Measurements from ENCODE around the gene RAPSN.

The RAPSN gene

DNA sequence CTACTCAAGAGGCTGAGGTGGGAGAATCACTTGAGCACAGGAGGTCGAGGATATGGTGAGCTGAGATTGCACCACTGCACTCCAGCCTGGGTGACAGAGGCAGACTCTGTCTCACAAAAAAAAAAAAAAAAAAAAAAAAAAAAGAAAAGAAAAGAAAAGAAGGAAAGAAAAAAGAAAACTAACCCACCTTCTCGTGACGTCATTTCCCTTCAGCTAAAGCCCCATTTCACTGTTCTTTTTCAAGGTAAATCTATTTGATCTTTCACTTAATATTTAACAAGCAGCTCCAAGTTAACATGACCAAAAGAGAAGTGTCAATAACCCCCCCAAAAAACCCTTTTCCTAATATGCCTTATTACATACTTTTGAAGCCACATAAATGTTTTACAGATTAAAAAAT, 5.1 kb downstream of the RAPSN start:
- POLR2A ChIA-PET: interaction anchor here (0.7 to 1.0 kb wide), 4 partner anchors 17 to 211 kb away, joined by 3 to 6 read pairs (median 4); no protein-coding TSS in a partner anchor

GRCh38 chr11:47443028-47443700, 5.8 kb downstream of the RAPSN start:
- ChIA-PET CTCF (interaction anchor here (1.6 to 2.8 kb wide), 2 partner anchors 10 to 110 kb away, joined by 3 to 12 read pairs; partner anchors contain the start of gene CELF1), POLR2A (interaction anchor here (0.9 kb wide), 1 partner anchor 16 kb away, joined by 4 read pairs; no protein-coding TSS in a partner anchor)
- TF ChIP-seq ZNF221 (tag by site-specific recombination; IDR thresholded peaks at IDR 0.05; ENCODE audit: borderline replicate concordance) (no peak), ZNF473 (tag by site-specific recombination; IDR thresholded peaks at IDR 0.05) (no peak), ZNF146 (tag by site-specific recombination; IDR thresholded peaks at IDR 0.05) (no peak), CTCF (tag by site-specific recombination; IDR thresholded peaks at IDR 0.05) (peak; percentile 42)
- no peak overlapping the region for H3K4me3 ChIP-seq (ENCODE audit: low read depth, low read length)
- H3K27ac ChIP-seq (ENCODE audit: extremely low read depth, low read depth, low read length): no peak overlapping the region
- H3K36me3 ChIP-seq (ENCODE audit: control insufficient read depth in 2 of 2, insufficient read depth in 1 of 2, low read length in 2 of 2): no peaks in the 10 kb centered on the region
- H3K4me1 ChIP-seq (ENCODE audit: control insufficient read depth, insufficient read depth, low read length): no peaks in the 10 kb centered on the region
- H3K9me3 ChIP-seq (ENCODE audit: control insufficient read depth, insufficient read depth, low read depth, low read length): no peaks in the 10 kb centered on the region

More for the DNA sequence above, 5.1 kb downstream of the RAPSN start:
- no peak for TF ChIP-seq ZSCAN16 (tag by site-specific recombination; IDR thresholded peaks at IDR 0.05)
- no peak for TF ChIP-seq ZNF654 (tag by site-specific recombination; IDR thresholded peaks at IDR 0.05; ENCODE audit: low read depth)
- no peak for TF ChIP-seq ZNF792 (tag by site-specific recombination; IDR thresholded peaks at IDR 0.05)
- TF ChIP-seq ZNF596 (tag by site-specific recombination; IDR thresholded peaks at IDR 0.05): no peak
- no peak for TF ChIP-seq ZNF426 (tag by site-specific recombination; IDR thresholded peaks at IDR 0.05)
- no peak for TF ChIP-seq ZNF133 (tag by site-specific recombination; IDR thresholded peaks at IDR 0.05)
- TF ChIP-seq ZNF138 (tag by site-specific recombination; IDR thresholded peaks at IDR 0.05; ENCODE audit: borderline replicate concordance): no peak
- no peak for TF ChIP-seq GLIS2 (tag by site-specific recombination; IDR thresholded peaks at IDR 0.05)
- no peak for TF ChIP-seq ZNF600 (tag by site-specific recombination; IDR thresholded peaks at IDR 0.05)
- TF ChIP-seq ZNF521 (tag by site-specific recombination; IDR thresholded peaks at IDR 0.05): no peak
- TF ChIP-seq ZNF19 (tag by site-specific recombination; IDR thresholded peaks at IDR 0.05; ENCODE audit: low read depth): no peak
- no peak for TF ChIP-seq ZNF776 (tag by site-specific recombination; IDR thresholded peaks at IDR 0.05; ENCODE audit: borderline replicate concordance)
- no peak for TF ChIP-seq ZNF701 (tag by site-specific recombination; IDR thresholded peaks at IDR 0.05)
- no peak for TF ChIP-seq ZNF266 (tag by site-specific recombination; IDR thresholded peaks at IDR 0.05; ENCODE audit: low read depth)
- no peak for TF ChIP-seq SP3 (tag by site-specific recombination; IDR thresholded peaks at IDR 0.05)
- Histone ChIP-seq H3K9me3 (ENCODE audit: control insufficient read depth, insufficient read depth, low read depth, low read length) (no peaks in the 10 kb centered on the region), H3K4me1 (ENCODE audit: control insufficient read depth, insufficient read depth, low read length) (no peaks in the 10 kb centered on the region), H3K36me3 (ENCODE audit: control insufficient read depth in 2 of 2, insufficient read depth in 1 of 2, low read length in 2 of 2) (no peaks in the 10 kb centered on the region), H3K27ac (ENCODE audit: extremely low read depth, low read depth, low read length) (no peak overlapping the region), H3K4me3 (ENCODE audit: low read depth, low read length) (no peak overlapping the region)
- CTCF ChIA-PET: interaction anchor here (1.6 to 2.8 kb wide), 2 partner anchors 10 to 109 kb away, joined by 3 to 12 read pairs; partner anchors contain the start of gene CELF1

- no peak for TF ChIP-seq ZNF747 (tag by site-specific recombination; IDR thresholded peaks at IDR 0.05)
- Histone ChIP-seq H3K36me3 (ENCODE audit: control insufficient read depth in 2 of 2, insufficient read depth in 1 of 2, low read length in 2 of 2) (no peaks in the 10 kb centered on the region), H3K4me3 (ENCODE audit: low read depth, low read length) (no peak overlapping the region), H3K9me3 (ENCODE audit: control insufficient read depth, insufficient read depth, low read depth, low read length) (no peaks in the 10 kb centered on the region), H3K27ac (ENCODE audit: extremely low read depth, low read depth, low read length) (no peak overlapping the region), H3K4me1 (ENCODE audit: control insufficient read depth, insufficient read depth, low read length) (no peaks in the 10 kb centered on the region)
- POLR2A ChIA-PET: no interaction called here
- CTCF ChIA-PET: interaction anchor here (2.8 kb wide), 1 partner anchor 11 kb away, joined by 12 read pairs; no protein-coding TSS in a partner anchor
Measured at GRCh38 chr11:47442514-47442913, 6.4 kb downstream of the RAPSN start.
